ENCODE measurements around the gene CDK2AP2. TPM values are rescaled to one million over a fixed set of nuclear protein-coding genes. Genes with fewer than 3 reads are reported as not detected.

Gene CDK2AP2
- total RNA-seq, 3 donors from 2014 or later (not counting 1 experiment from before 2014, with no cell fraction given) = 57.9 to 67.7 (median 65.5) TPM

GRCh38 chr11:67498544-67498972 lies 9.4 kb downstream of the CDK2AP2 start:
- no peak for TF ChIP-seq CTCF (IDR thresholded peaks at IDR 0.05)
- no peaks in the 10 kb centered on the region for H3K9me3 ChIP-seq (ENCODE audit: control insufficient read depth, insufficient read depth, low read length)

GRCh38 chr11:67497656-67498291 lies 10.2 kb downstream of the CDK2AP2 start:
- H3K4me3 ChIP-seq (ENCODE audit: low read length) = no peak overlapping the region
- DNase-seq = no peak
- Mint-ChIP-seq H3K4me1 (peaks cover 11 to 12% of the 10 kb centered on the region in 2 donors), H3K36me3 (peaks cover 7% of the 10 kb centered on the region), H3K27me3 (ENCODE audit: low read depth in 2 of 2) (no peaks in the 10 kb centered on the region), H3K9me3 (no peaks in the 10 kb centered on the region), H3K27ac (no peak overlapping the region), H3K4me3 (no peak overlapping the region)
- intact Hi-C loops (cut with micrococcal nuclease) = no loop called here
- no peaks in the 10 kb centered on the region for H3K27me3 ChIP-seq (ENCODE audit: control insufficient read depth, insufficient read depth, low read length)
- no peaks in the 10 kb centered on the region for H3K9me3 ChIP-seq (ENCODE audit: control insufficient read depth, insufficient read depth, low read length)
- H3K36me3 ChIP-seq (ENCODE audit: control insufficient read depth, insufficient read depth, low read length) = peaks cover 83% of the 10 kb centered on the region
- H3K4me1 ChIP-seq (ENCODE audit: control insufficient read depth, insufficient read depth, low read length) = no peaks in the 10 kb centered on the region
- no peak for ATAC-seq
- TF ChIP-seq CTCF (IDR thresholded peaks at IDR 0.05) = no peak
- 98% methylated on average over 21 of the region's 21 CpGs for WGBS (ENCODE audit: insufficient coverage)
- no peak overlapping the region for H3K27ac ChIP-seq (ENCODE audit: low read length)

More at GRCh38 chr11:67498544-67498972, 9.4 kb downstream of the CDK2AP2 start:
- Mint-ChIP-seq H3K4me1 (peaks cover 15 to 20% of the 10 kb centered on the region in 2 donors), H3K4me3 (no peak overlapping the region), H3K36me3 (peaks cover 7% of the 10 kb centered on the region), H3K9me3 (no peaks in the 10 kb centered on the region), H3K27ac (no peak overlapping the region), H3K27me3 (ENCODE audit: low read depth in 2 of 2) (no peaks in the 10 kb centered on the region)
- ATAC-seq (no peak), DNase-seq (no peak)
- Histone ChIP-seq H3K27me3 (ENCODE audit: control insufficient read depth, insufficient read depth, low read length) (no peaks in the 10 kb centered on the region), H3K36me3 (ENCODE audit: control insufficient read depth, insufficient read depth, low read length) (peaks cover 75% of the 10 kb centered on the region), H3K4me1 (ENCODE audit: control insufficient read depth, insufficient read depth, low read length) (peaks cover 6% of the 10 kb centered on the region), H3K4me3 (ENCODE audit: low read length) (no peak overlapping the region), H3K27ac (ENCODE audit: low read length) (no peak overlapping the region)
- 95% methylated on average over 21 of the region's 21 CpGs for WGBS (ENCODE audit: insufficient coverage)
- intact Hi-C loops (cut with micrococcal nuclease) = no loop called here

- Mint-ChIP-seq H3K9me3 (no peaks in the 10 kb centered on the region), H3K4me3 (no peak overlapping the region), H3K36me3 (peaks cover 7% of the 10 kb centered on the region), H3K27ac (peak overlapping the region in 1 of 2 donors; percentile 49), H3K4me1 (peaks cover 6 to 8% of the 10 kb centered on the region in 2 donors), H3K27me3 (ENCODE audit: low read depth in 2 of 2) (no peaks in the 10 kb centered on the region)
- Histone ChIP-seq H3K4me3 (ENCODE audit: low read length) (no peak overlapping the region), H3K36me3 (ENCODE audit: control insufficient read depth, insufficient read depth, low read length) (peaks cover 84% of the 10 kb centered on the region), H3K27me3 (ENCODE audit: control insufficient read depth, insufficient read depth, low read length) (no peaks in the 10 kb centered on the region), H3K9me3 (ENCODE audit: control insufficient read depth, insufficient read depth, low read length) (no peaks in the 10 kb centered on the region), H3K4me1 (ENCODE audit: control insufficient read depth, insufficient read depth, low read length) (no peaks in the 10 kb centered on the region), H3K27ac (ENCODE audit: low read length) (no peak overlapping the region)
- ATAC-seq (no peak), DNase-seq (no peak)
- WGBS (ENCODE audit: insufficient coverage) = 96% methylated on average over 12 of the region's 12 CpGs
- TF ChIP-seq CTCF (IDR thresholded peaks at IDR 0.05) = no peak
- intact Hi-C loops (cut with micrococcal nuclease) = no loop called here
Measured at GRCh38 chr11:67496113-67496512, 11.8 kb downstream of the CDK2AP2 start.

Measured in natural killer cell (primary cell).